ENCODE data around the gene DGKH.
A peak's percentile ranks its signal among the peaks of the same experiment; 100 is the strongest.
"Not testable (repeated sequence)": the region's sequence is repeated elsewhere in the genome, so short reads cannot be mapped to it uniquely, and the experiment has no call there.

The DGKH gene

GRCh38 chr13:42174344-42175162, 126.1 kb downstream of the DGKH start:
- no peak for DNase-seq
- intact Hi-C loops (cut with DNase I) = no loop called here

DNA sequence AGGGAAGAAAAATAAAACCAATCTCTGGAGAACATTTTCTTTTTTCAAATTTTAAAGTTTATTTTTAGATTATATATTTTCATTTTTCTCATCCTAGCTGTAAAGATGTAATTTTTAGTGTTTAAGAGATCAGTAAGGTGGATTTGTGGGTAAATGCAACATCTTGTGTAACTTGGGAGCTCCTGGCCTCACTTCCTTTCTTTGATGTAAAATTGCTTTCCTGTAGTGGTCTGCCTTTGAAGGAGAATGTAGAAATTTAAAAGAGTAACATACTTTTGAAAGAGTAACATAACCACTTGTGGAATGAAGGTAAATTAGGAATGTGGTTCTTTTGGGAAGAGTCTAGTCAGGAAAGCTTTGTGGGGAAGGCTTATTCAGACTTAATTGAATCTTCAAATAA, 127.8 kb downstream of the DGKH start:
- intact Hi-C loops (cut with DNase I) = no loop called here
- no peak for DNase-seq

- DNase-seq = no peak
- intact Hi-C loops (cut with DNase I) = no loop called here
These were observed 128.7 kb downstream of the DGKH start for GRCh38 chr13:42177189-42177588.

DNA sequence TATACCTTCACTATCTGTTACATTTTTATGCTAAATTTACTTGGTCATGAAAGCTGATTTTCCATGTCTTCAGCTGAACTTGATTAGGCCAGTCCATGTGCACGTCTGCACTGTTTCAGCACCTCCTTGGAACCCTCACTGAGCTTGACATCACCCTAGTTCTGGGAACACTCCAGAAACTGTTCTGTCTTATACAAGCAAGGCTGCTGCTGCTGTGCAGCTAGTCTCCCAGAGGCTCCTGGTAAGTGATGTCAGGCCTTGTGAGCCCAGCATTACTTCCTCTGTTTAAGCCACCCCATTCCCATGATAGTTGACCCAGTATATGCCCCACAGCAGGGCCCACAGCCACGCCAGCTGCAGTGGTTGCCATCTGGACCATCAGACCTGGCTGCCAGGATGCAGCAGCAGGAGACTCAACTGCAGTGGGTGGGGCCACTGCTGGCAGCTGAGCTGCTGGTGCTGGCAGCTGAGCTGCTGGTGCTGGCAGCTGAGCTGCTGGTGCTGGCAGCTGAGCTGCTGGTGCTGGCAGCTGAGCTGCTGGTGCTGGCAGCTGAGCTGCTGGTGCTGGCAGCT, 133.0 kb downstream of the DGKH start:
- intact Hi-C loops (cut with DNase I) = no loop called here

DNA sequence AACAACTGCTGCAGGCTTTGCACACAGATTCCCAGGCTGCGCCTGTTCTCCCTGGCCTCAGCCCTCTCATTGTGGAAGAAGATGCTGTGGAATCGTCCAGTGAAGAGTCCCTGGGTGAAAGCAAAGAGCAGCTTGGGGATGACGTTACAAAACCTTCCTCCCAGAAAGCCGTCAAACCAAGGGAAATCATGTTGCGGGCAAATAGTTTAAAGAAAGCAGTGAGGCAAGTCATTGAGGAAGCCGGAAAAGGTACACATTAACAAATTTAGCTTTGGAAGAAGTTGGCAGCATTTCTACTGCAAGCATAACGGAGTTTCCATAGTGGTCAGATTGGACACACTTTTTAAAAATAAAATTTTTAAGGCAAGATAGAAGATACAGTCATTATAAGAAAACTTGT, 140.6 kb downstream of the DGKH start:
- intact Hi-C loops (cut with DNase I) = no loop called here
- no peak for DNase-seq

More for the DNA sequence above, 133.0 kb downstream of the DGKH start:
- no peak for DNase-seq

DNA sequence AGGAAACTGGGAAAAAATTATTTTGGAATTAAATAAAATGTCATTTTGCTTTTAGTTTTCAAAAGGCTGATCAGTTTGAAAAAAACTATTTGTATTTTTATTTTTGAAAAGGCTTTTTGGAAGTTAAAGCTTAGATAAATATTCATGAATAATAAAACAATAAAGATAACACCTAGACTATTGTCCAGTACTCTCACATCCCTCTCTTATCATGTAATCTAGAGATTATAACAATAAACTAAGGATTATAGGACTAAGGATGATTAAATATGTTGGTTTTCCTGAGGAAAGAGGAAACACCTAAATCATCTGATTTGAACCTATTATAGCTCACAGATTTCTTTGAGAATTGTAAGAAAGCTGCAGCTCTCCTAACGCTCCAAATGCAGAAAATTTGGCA, 142.1 kb downstream of the DGKH start:
- intact Hi-C loops (cut with DNase I) = no loop called here
- no peak for DNase-seq

DNA sequence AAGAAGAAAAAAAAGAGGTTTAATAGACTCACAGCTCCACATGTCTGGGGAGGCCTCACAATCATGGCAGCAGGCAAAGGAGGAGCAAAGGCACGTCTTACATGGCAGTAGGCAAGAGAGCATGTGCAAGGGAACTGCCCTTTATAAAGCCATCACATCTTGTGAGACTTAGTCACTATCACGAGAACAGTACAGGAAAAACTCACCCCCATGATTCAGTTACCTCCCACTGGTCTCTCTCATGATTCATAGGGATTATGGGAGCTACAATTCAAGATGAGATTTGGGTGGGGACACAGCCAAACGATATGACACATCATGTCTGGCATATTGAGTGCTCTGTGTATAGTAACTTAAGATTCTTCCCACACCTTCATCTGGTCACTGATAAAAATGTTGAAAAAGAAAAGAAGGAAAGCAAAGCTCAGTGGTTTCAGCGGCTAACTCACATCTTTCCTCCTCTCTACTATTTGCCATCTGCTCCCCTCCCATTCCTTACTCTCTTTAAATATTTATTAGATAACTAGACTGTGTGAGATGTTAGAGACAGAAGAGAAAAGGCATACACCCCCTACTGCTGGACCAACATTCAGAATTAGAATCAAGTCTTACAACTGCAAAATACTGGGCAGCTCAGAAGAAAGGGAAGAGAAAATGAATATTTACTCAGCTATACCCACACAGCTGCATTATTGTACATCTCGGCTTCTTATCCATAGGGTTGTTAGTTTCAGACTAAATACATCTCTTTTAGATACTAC, 163.4 kb downstream of the DGKH start:
- DNase-seq = no peak
- intact Hi-C loops (cut with DNase I) = no loop called here

DNA sequence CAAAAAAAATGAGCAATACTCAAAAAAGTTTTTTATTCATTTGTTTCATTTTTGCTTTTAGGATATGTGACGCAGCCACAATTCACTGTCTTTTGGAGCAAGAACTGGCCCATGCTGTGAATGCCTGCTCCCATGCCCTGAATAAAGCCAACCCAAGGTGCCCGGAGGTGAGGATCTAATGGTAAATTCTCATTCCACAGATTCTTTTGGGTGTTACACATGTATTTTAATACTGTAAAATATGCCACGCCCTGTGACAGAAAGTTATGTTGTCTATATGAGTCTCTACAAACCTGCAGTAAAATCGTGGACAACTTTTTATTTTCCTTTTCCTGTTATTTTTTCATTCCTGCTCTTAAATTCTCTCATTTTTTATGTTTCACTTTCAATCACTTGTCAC, 166.0 kb downstream of the DGKH start:
- intact Hi-C loops (cut with DNase I) = no loop called here
- no peak for DNase-seq

DNA sequence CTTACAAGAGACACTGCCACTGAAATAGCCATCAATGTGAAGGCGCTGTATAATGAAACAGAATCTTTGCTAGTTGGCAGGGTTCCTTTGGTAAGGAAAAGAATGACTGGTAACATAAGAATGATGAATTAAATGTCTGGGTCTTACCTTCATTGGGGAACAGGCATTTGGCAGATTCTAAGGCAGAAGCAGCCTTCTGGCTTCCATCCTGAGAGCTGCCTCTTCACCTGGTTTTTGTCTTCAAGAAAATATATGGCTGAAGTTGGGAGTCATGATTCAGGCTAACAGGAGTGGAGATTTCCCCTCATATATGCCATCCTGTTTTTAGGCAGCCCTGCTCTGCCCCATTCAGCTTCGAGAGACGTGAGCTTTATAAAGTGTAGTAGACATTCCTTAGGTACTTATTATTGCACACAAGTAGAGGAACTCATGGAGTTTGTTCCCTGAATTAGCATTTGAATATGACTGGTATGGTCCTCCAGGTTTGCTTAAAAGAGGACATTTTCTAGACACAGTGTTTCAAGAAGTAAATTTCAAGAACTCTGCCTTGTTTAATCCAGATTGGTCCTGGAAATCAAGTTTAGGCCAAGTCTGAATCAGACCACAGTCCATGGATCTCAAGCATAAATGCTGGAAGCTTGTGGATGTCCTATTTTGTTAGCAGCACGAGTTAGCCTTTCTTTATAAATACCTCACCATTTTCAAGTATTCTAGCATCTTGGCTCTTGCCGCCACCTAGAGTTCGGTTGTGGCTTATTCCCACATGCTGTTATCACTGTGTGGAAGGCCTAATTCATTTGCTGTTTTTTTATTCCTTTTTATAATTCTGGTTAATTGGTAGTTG, 167.4 kb downstream of the DGKH start:
- intact Hi-C loops (cut with DNase I) = no loop called here
- DNase-seq = peak in 36 of 42 donors; percentile 6 to 65 (median 36)

DNA sequence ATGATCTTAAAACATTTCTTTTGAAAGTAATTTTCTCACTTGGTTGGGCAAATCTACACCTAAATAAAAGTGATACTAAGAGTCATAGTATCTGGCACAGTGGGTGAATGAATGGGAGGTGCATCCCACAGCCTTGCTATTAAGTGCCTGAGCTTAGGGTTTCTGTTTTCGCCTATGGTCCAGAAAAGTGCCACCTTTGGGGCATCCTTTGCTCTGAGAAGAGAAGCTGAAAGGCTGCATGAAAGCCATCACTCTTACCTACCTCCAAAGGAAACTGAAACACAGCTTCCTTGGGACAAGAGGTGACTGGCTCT, 167.9 kb downstream of the DGKH start:
- no peak for DNase-seq
- intact Hi-C loops (cut with DNase I) = no loop called here

GRCh38 chr13:42218576-42218975, 170.1 kb downstream of the DGKH start:
- no peak for DNase-seq

DNA sequence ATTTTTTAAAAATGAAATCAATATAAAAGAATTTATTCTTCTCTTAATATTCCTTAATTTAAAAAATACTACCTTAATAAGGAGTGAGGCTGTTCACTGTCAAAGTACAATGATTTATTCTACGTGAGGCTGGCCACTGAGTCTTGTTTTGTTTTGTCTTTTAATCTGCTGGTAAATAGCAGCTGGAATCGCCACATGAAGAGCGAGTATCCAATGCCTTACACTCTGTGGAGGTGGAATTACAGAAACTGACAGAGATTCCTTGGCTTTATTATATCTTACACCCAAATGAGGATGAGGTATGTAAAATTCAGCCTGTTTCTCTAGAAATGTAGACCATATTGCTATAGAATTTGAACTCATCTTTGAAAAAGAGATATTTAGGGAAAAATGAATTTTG, 170.6 kb downstream of the DGKH start:
- intact Hi-C loops (cut with DNase I) = no loop called here
- DNase-seq = no peak

More at GRCh38 chr13:42218576-42218975, 170.1 kb downstream of the DGKH start:
- intact Hi-C loops (cut with DNase I) = no loop called here

- intact Hi-C loops (cut with DNase I) = no loop called here
- no peak for DNase-seq
These were observed 171.4 kb downstream of the DGKH start for GRCh38 chr13:42219876-42220275.

DNA sequence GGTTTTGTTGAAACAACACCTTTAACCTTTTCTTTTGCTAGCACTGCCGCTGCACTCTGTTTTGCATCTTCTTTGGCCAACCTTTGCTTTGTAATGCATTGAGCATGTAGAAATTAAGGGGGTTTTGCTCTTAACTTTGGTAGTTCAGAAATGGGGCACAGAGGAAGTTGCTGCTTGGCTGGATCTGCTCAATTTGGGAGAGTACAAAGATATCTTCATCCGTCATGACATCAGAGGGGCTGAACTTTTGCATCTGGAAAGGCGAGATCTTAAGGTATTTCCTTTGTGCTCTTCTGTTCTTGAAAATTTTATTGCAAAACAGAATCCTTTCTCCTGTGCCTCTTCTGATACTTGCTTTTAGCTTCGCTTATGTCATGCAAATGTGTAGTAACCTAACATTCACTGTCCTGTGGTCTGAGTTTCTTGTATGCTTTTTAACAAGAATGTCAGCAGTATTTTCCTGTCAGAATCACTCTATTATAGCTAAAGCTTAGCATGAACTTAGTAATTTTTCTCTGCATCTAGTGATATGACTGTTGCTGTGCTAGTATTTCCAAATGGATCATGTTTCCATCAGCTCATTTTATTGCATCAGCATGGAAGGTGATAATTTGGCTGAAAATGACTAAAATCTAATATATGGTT, 172.8 kb downstream of the DGKH start:
- DNase-seq = no peak
- intact Hi-C loops (cut with DNase I) = no loop called here

DNA sequence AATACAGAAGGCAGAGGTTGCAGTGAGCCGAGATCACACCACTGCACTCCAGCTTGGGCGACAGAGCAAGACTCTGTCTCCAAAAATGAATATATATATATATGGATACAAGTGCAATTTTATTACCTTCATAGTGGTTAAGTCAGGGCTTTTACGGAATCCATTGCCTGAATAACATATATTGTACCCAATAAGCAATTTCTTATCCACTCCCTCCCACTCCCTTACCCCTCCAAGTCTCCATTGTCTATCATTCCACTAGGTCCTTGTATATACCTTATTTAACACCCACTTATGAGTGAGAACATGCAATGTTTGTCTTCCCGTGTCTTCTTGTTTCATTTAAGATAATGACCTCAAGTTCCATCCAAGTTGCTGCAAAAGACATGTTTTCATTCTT, 175.2 kb downstream of the DGKH start:
- intact Hi-C loops (cut with DNase I) = no loop called here
- DNase-seq = no peak

GRCh38 chr13:42225051-42225450, 176.6 kb downstream of the DGKH start:
- no peak for DNase-seq
- intact Hi-C loops (cut with DNase I) = no loop called here

GRCh38 chr13:42226759-42227158, 178.3 kb downstream of the DGKH start:
- DNase-seq; intact Hi-C loops (cut with DNase I): not testable (repeated sequence)

GRCh38 chr13:42228527-42228926, 180.1 kb downstream of the DGKH start:
- intact Hi-C loops (cut with DNase I) = no loop called here

GRCh38 chr13:42229287-42229686, 180.8 kb downstream of the DGKH start:
- DNase-seq = no peak
- intact Hi-C loops (cut with DNase I) = no loop called here

More at GRCh38 chr13:42228527-42228926, 180.1 kb downstream of the DGKH start:
- DNase-seq = no peak
